Upper lobe of left lung (tissue), 6 donors: ENCODE results near the gene SPSB1. TPM values are rescaled to one million over a fixed set of nuclear protein-coding genes. Genes with fewer than 3 reads are reported as not detected.

Experiments
- ATAC-seq, 2 donors: fragments of 200-7000 bp; cut with Tn5 transposase; one replicate each; pipeline ENCODE4 v1.9.1; 2022; ENCODE audit warnings: mild to moderate bottlenecking in 2 of 2, moderate library complexity in 2 of 2; ENCODE audit not compliant: low FRiP score in 2 of 2
- DNase-seq, 2 donors: peaks; one replicate each; pipeline ENCODE4 v3.0.0-alpha.2; 2019 to 2020
- H3K27ac ChIP-seq, 4 donors: fragments of 200-600 bp; sonication (generic); one replicate each; pipeline ENCODE4 v1.5.1; 2016 to 2019
- H3K27me3 ChIP-seq, 4 donors: fragments of 200-600 bp; sonication (generic); one replicate each; pipeline ENCODE4 v1.5.1; 2017 to 2019
- H3K36me3 ChIP-seq, 4 donors: fragments of 200-600 bp; sonication (generic); one replicate each; pipeline ENCODE4 v1.5.1; 2016 to 2019
- H3K4me1 ChIP-seq, 4 donors: fragments of 200-600 bp; sonication (generic); one replicate each; pipeline ENCODE4 v1.5.1; 2018 to 2019
- H3K4me3 ChIP-seq, 4 donors: fragments of 200-600 bp; sonication (generic); one replicate each; pipeline ENCODE4 v1.5.1; 2017 to 2019; ENCODE audit warnings: mild to moderate bottlenecking in 2 of 4, moderate library complexity in 1 of 4
- H3K9me3 ChIP-seq, 4 donors: fragments of 200-600 bp; sonication (generic); one replicate each; pipeline ENCODE4 v1.5.1; 2018 to 2019
- CTCF ChIP-seq, 6 experiments: fragments of 450-650 bp in 4 of 6; fragments of 200-600 bp in 2 of 6; sonication (generic) in 2 of 6; IDR thresholded peaks; one replicate each; pipeline ENCODE4 v1.5.1; 2016 to 2019; ENCODE audit warnings: antibody characterized with exemption in 6 of 6
- EP300 ChIP-seq, 4 donors: sonication (generic); formaldehyde crosslinking; IDR thresholded peaks; one replicate each; pipeline ENCODE4 v1.5.1; 2017; ENCODE audit warnings: antibody characterized with exemption in 4 of 4, control low read depth in 2 of 4
- POLR2A ChIP-seq, 4 donors: fragments of 450-650 bp; IDR thresholded peaks; one replicate each; pipeline ENCODE4 v1.5.1; 2016 to 2017; ENCODE audit warnings: antibody characterized with exemption in 4 of 4, mild to moderate bottlenecking in 2 of 4
- POLR2AphosphoS5 ChIP-seq, 2 donors: sonication (generic); formaldehyde crosslinking; IDR thresholded peaks; one replicate each; pipeline ENCODE4 v1.5.1; 2017; ENCODE audit warnings: antibody characterized with exemption in 2 of 2
- WGBS, 2 donors: methylation state at CpG; one replicate each; pipeline ENCODE4 v1.1.5; 2017 to 2018; 5-methylcytosine and 5-hydroxymethylcytosine counted together
- total RNA-seq, 6 donors: library from RNA; depleted of rRNA in 4 of 6; stranded (reverse); fragments of >200 nt in 4 of 6; gene quantifications; one replicate each; pipeline versions ENCODE4 v1.1.0 to v1.2.1, GENCODE V29; 2016 to 2021
- donor health status: DM: no; HTN: no; CAD: no; lungs with moderate emphysema.
- donor health status: DM: no; HTN: yes; CAD: no; lungs with severe emphysema.

The SPSB1 gene
- total RNA-seq, 6 donors from 2014 or later: 21.0 to 49.1 (median 30.3) TPM

DNA sequence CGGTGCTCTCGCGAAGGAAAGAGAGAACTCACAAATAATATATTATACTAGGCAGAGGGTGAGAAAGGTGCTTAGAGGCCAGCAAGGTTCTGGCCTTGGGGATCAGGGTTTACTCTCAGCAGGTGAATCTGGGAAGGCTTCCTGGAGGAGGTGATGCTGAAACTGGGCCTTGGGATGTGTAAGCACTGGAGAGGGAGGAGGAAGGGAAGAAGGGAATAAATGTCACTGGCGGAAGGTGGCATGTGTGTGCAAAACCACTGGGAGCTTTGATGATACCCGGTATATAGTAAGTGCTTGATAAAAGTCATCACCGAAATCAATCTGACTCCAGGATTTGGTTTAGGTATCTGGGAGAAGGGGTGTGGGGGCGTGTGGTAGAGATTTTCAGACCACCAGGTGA lies 24.4 kb downstream of the SPSB1 start:
- Histone ChIP-seq H3K9me3 (no peaks in the 10 kb centered on the region), H3K36me3 (peaks cover 0 to 3% (median 0%) of the 10 kb centered on the region in 4 donors), H3K4me3 (no peak overlapping the region), H3K4me1 (peaks cover 4 to 69% (median 26%) of the 10 kb centered on the region in 4 donors), H3K27ac (no peak overlapping the region), H3K27me3 (no peaks in the 10 kb centered on the region)
- 92 to 95% methylated on average over 7 of the region's 7 CpGs for WGBS, 2 donors
- ATAC-seq: no peak
- no peak for DNase-seq
- TF ChIP-seq EP300 (IDR thresholded peaks at IDR 0.05) (no peak), POLR2A (IDR thresholded peaks at IDR 0.05) (no peak), CTCF (IDR thresholded peaks at IDR 0.05) (no peak), POLR2AphosphoS5 (IDR thresholded peaks at IDR 0.05) (no peak)

- Histone ChIP-seq H3K27ac (peak overlapping the region in 1 of 4 donors; percentile 32), H3K9me3 (no peaks in the 10 kb centered on the region), H3K4me1 (peaks cover 11 to 76% (median 29%) of the 10 kb centered on the region in 4 donors), H3K36me3 (peaks cover 0 to 3% (median 0%) of the 10 kb centered on the region in 4 donors), H3K27me3 (no peaks in the 10 kb centered on the region), H3K4me3 (peak overlapping the region in 1 of 4 donors; percentile 5)
- peak; percentile 16 to 31 for ATAC-seq
- 43 to 49% methylated on average over 27 to 28 of the region's 28 CpGs for WGBS, 2 donors
- no peak for TF ChIP-seq POLR2A (IDR thresholded peaks at IDR 0.05)
- TF ChIP-seq EP300 (IDR thresholded peaks at IDR 0.05): peak in 3 of 4 donors; percentile 80 to 90 (median 82)
- peak; percentile 72 to 92 for TF ChIP-seq POLR2AphosphoS5 (IDR thresholded peaks at IDR 0.05)
- TF ChIP-seq CTCF (IDR thresholded peaks at IDR 0.05): no peak
- no peak for DNase-seq
Measured at GRCh38 chr1:9317591-9318417, 25.1 kb downstream of the SPSB1 start.

DNA sequence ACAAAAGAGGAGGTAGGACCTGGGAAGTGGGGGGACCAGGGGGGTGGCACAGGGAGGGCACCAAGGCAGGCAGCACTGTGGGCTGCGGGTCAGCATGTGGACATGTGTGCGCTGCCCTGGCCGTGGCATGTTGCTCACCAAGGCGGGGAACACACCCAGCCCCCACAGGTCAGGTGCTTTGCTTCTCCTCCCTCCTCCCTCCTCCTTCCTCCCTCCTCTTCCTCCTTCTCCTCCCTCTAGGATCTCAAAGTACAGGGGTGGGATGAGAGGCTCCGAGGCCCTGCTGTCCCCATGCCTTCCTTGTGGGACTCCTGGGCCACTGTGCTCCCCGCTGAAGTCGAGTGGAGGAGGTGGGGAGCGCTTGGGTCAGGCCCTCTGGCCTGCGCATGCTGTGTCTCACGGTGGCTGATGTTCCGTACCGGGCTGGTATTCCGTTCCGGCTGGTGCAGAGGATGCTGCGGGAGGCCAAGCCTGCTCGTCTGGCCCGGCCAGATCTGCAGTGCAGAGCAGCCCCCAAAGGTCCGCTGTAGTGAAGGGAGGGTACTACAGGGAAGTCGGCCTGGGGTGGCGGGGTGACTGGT lies 26.6 kb downstream of the SPSB1 start:
- H3K27ac ChIP-seq: no peak overlapping the region
- no peaks in the 10 kb centered on the region for H3K9me3 ChIP-seq
- TF ChIP-seq POLR2A (IDR thresholded peaks at IDR 0.05): no peak
- no peak for TF ChIP-seq POLR2AphosphoS5 (IDR thresholded peaks at IDR 0.05)
- TF ChIP-seq CTCF (IDR thresholded peaks at IDR 0.05): no peak
- TF ChIP-seq EP300 (IDR thresholded peaks at IDR 0.05): no peak
- no peak overlapping the region for H3K4me3 ChIP-seq
- H3K36me3 ChIP-seq: peaks cover 0 to 3% (median 0%) of the 10 kb centered on the region in 4 donors
- 92 to 94% methylated on average over 6 to 20 of the region's 20 CpGs for WGBS, 2 donors
- peaks cover 12 to 68% (median 29%) of the 10 kb centered on the region in 4 donors for H3K4me1 ChIP-seq
- no peaks in the 10 kb centered on the region for H3K27me3 ChIP-seq
- DNase-seq (no peak), ATAC-seq (no peak)

DNA sequence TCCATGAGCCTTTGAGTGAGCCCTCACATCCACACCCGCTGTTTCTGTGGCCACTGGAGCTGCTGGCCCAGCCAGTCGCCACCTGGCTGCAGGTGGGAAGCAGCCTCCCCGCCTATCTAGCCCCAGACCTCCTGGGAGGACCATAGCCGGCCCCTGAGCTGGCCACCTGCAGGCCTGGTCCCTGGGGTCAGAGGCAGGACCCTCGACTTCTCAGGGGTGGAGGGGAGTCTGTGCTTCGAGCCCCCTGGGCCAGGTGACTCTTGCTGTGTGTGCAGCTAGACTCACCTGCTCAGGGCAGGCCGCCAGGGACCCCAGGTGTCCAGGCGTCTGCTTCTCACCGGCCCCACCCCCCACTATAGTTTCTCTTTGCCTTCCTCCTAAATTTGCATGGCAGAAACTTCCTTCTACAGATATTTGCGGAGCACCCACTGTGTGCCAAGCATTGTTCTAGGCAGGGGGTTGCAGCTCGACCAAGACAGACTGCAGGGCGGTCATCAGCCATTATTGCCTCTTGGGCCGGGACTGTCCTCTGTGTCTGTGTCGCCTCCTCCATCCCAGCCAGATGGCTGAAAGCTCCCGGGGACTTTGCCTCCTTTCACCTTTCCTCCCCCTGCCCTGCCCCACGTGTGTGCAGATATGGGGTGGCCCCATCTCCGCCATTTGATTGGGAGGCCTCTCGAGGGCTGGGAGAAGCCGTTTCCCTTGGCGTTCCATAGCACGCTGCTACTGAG lies 27.3 kb downstream of the SPSB1 start:
- Histone ChIP-seq H3K27me3 (no peaks in the 10 kb centered on the region), H3K4me3 (no peak overlapping the region), H3K4me1 (peaks cover 12 to 62% (median 28%) of the 10 kb centered on the region in 4 donors), H3K27ac (no peak overlapping the region), H3K9me3 (no peaks in the 10 kb centered on the region), H3K36me3 (peaks cover 0 to 3% (median 0%) of the 10 kb centered on the region in 4 donors)
- TF ChIP-seq POLR2A (IDR thresholded peaks at IDR 0.05): no peak
- no peak for TF ChIP-seq POLR2AphosphoS5 (IDR thresholded peaks at IDR 0.05)
- no peak for TF ChIP-seq CTCF (IDR thresholded peaks at IDR 0.05)
- no peak for TF ChIP-seq EP300 (IDR thresholded peaks at IDR 0.05)
- DNase-seq: no peak
- no peak for ATAC-seq
- 90 to 92% methylated on average over 9 to 21 of the region's 21 CpGs for WGBS, 2 donors
